K562 (cell line): ENCODE measurements around the gene GALNT12. TPM values are rescaled to one million over a fixed set of nuclear protein-coding genes. Genes with fewer than 3 reads are reported as not detected.

Experiments used
- BCL6 ChIP-seq: fragments of 250-450 bp; sonication (Bioruptor Pico); IDR thresholded peaks from 2 replicates; pipeline ENCODE4 v1.4.0; 2020
- CXXC5 ChIP-seq: fragments of 250-450 bp; sonication (Bioruptor Pico); IDR thresholded peaks from 2 replicates; pipeline ENCODE4 v1.8.0; 2022; ENCODE audit warnings: inconsistent platforms, mild to moderate bottlenecking, moderate library complexity
- DPF2 ChIP-seq: fragments of 450-650 bp; IDR thresholded peaks from 2 replicates; pipeline ENCODE4 v1.6.1; 2016
- ETV1 ChIP-seq: fragments of 450-650 bp; conservative IDR thresholded peaks from 2 replicates; pipeline ENCODE4 v1.6.1; 2016; ENCODE audit warnings: missing genetic modification characterization, control low read depth, low read depth, missing compliant biosample characterization
- GABPB2 ChIP-seq: fragments of 250-450 bp; sonication (Bioruptor Pico); conservative IDR thresholded peaks from 2 replicates; pipeline ENCODE4 v1.5.1; 2021; ENCODE audit warnings: mild to moderate bottlenecking
- HDGF ChIP-seq: fragments of 450-650 bp; IDR thresholded peaks from 2 replicates; pipeline ENCODE4 v1.6.1; 2016
- MBD2 ChIP-seq: sonication (generic); IDR thresholded peaks from 2 replicates; pipeline ENCODE4 v1.6.1; 2016; ENCODE audit warnings: low read depth, borderline replicate concordance
- MCM5 ChIP-seq: fragments of 450-650 bp; IDR thresholded peaks from 2 replicates; pipeline ENCODE4 v1.6.1; 2016; ENCODE audit warnings: low read depth
- POLR3A ChIP-seq: IDR thresholded peaks from 2 replicates; pipeline ENCODE4 v1.6.1; 2011; ENCODE audit warnings: borderline replicate concordance, mild to moderate bottlenecking, moderate library complexity; ENCODE audit not compliant: insufficient read length, insufficient read depth; ENCODE audit errors: extremely low read depth
- PPARD ChIP-seq: fragments of 250-450 bp; sonication (Bioruptor Pico); IDR thresholded peaks from 2 replicates; pipeline ENCODE4 v1.8.0; 2022; ENCODE audit warnings: inconsistent platforms, mild to moderate bottlenecking, moderate library complexity
- PYGO2 ChIP-seq: fragments of 450-650 bp; IDR thresholded peaks from 2 replicates; pipeline ENCODE4 v1.6.1; 2016; ENCODE audit warnings: mild to moderate bottlenecking, missing genetic modification characterization, moderate library complexity, missing compliant biosample characterization
- SMAD3 ChIP-seq: fragments of 450-650 bp; formaldehyde crosslinking; conservative IDR thresholded peaks from 2 replicates; pipeline ENCODE4 v1.4.0; 2020; ENCODE audit warnings: mild to moderate bottlenecking
- SMARCA4 ChIP-seq: fragments of 450-650 bp; IDR thresholded peaks from 2 replicates; pipeline ENCODE4 v1.6.1; 2016
- SMC3 ChIP-seq: conservative IDR thresholded peaks from 2 replicates; pipeline ENCODE4 v1.6.1; 2011; ENCODE audit warnings: low read depth, low read length, improper control_type of control experiment; ENCODE audit not compliant: insufficient read depth
- STAT5B ChIP-seq: fragments of 250-450 bp; sonication (Bioruptor Pico); IDR thresholded peaks from 2 replicates; pipeline ENCODE4 v1.8.0; 2021; ENCODE audit warnings: mild to moderate bottlenecking, inconsistent platforms
- TBL1XR1 ChIP-seq, 2 experiments: IDR thresholded peaks; 2 replicates each; pipeline ENCODE4 v1.6.1; 2012; ENCODE audit warnings: improper control_type of control experiment in 2 of 2, low read length in 2 of 2, mild to moderate bottlenecking in 1 of 2
- TBP ChIP-seq: optimal IDR thresholded peaks from 2 replicates; pipeline ENCODE3; 2011; ENCODE audit warnings: low read depth, low read length, improper control_type of control experiment
- U2AF2 ChIP-seq: fragments of 200-400 bp; formaldehyde crosslinking; optimal IDR thresholded peaks from 2 replicates; pipeline ENCODE3; 2017; ENCODE audit warnings: low read depth, mild to moderate bottlenecking, low read length
- XRCC5 ChIP-seq: fragments of 200-400 bp; formaldehyde crosslinking; IDR thresholded peaks from 2 replicates; pipeline ENCODE4 v1.6.1; 2017; ENCODE audit warnings: low read depth, mild to moderate bottlenecking, low read length
- ZFP1 ChIP-seq: fragments of 450-650 bp; formaldehyde crosslinking; IDR thresholded peaks from 2 replicates; pipeline ENCODE4 v1.4.0; 2020; ENCODE audit warnings: mild to moderate bottlenecking, mixed read lengths
- ZNF707 ChIP-seq: fragments of 250-450 bp; sonication (Bioruptor Pico); conservative IDR thresholded peaks from 2 replicates; pipeline ENCODE4 v1.8.0; 2022; ENCODE audit warnings: inconsistent platforms, mild to moderate bottlenecking, moderate library complexity
- ZNF79 ChIP-seq: fragments of 250-450 bp; sonication (Bioruptor Pico); IDR thresholded peaks from 2 replicates; pipeline ENCODE4 v1.4.0; 2020; ENCODE audit warnings: low read depth, mild to moderate bottlenecking, moderate library complexity
- polyA plus RNA-seq, 8 experiments: library from polyadenylated mRNA; depleted of rRNA in 4 of 8; stranded (reverse) in 5 of 8; unstranded in 3 of 8; fragments of >200 nt; fragmentation: Nextera tagmentation in 2 of 8; fragmentation: Illumina TruSeq in 1 of 8; extraction: Ambion mirVana in 2 of 8; extraction: Trizol in 1 of 8; gene quantifications; 2 replicates each; pipeline versions ENCODE4 v1.2.1 to v1.2.3, GENCODE V29; 2011 to 2014; ENCODE audit warnings: inconsistent platforms in 1 of 8, missing spikeins in 1 of 8
- total RNA-seq, 7 experiments: library from RNA; depleted of rRNA in 6 of 7; stranded (reverse); fragments of >200 nt in 6 of 7; fragmentation: Illumina TruSeq in 2 of 7; extraction: Trizol in 2 of 7; gene quantifications; 2 replicates each; pipeline versions ENCODE4 v1.2.1 to v1.2.3, GENCODE V29; 2011 to 2021; ENCODE audit warnings: low replicate concordance in 1 of 7
- TF ChIP-seq, protein P1 (sequence below): fragments of 200-800 bp; sonication (Bioruptor generic); IDR thresholded peaks from 2 replicates; pipeline ENCODE4 v1.6.1; 2017; ENCODE audit warnings: missing genetic modification characterization, missing compliant biosample characterization
- TF ChIP-seq, protein P2 (sequence below), 2 experiments: fragments of 150-350 bp in 1 of 2; IDR thresholded peaks; 2 replicates each; pipeline ENCODE4 v1.6.1; 2012 to 2016; ENCODE audit warnings: low read depth in 2 of 2, low read length in 2 of 2, mild to moderate bottlenecking in 1 of 2, moderate library complexity in 1 of 2
- TF ChIP-seq, protein P3 (sequence below), 2 experiments: fragments of 450-650 bp; IDR thresholded peaks; 2 replicates each; pipeline ENCODE4 v1.6.1; 2016

The GALNT12 gene
- total and polyA plus RNA-seq, 9 of the 15 experiments (the other 6 are each of a cell fraction or from before 2014, with no cell fraction given) = 29.7 to 82.9 (median 44.2) TPM

DNA sequence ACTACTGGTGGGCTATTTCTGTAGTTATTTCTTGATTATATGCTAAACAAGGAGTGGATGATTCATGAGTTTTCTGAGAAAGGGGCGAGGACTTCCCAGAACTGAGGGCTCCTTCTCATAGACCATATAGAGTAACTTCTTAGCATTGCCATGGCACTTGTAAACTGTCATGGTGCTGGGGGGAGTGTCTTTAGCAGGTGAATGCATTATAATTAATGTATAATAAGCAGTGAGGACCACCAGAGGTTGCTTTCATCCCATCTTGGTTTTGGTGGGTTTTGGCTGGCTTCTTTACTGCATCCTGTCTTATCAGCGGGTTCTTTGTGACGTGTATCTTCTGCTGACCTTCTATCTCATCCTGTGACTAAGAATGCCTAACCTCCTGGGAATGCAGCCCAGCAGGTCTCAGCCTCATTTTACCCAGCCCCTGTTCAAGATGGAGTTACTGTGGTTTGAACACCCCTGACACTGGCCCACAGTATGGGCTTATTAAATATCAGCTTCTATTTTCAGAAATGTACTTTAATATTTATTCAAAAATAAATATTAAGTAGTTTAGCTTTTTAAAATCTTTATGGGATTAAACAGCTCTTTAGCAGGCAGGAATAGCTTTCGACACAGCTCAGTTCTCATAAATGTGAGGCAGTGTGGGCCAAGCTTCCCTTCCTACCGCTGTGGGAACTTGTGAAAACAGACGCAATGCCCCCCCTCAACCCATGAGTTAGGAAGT is 44.4 kb downstream of the GALNT12 start (continued):
- TF ChIP-seq, protein P1, sequence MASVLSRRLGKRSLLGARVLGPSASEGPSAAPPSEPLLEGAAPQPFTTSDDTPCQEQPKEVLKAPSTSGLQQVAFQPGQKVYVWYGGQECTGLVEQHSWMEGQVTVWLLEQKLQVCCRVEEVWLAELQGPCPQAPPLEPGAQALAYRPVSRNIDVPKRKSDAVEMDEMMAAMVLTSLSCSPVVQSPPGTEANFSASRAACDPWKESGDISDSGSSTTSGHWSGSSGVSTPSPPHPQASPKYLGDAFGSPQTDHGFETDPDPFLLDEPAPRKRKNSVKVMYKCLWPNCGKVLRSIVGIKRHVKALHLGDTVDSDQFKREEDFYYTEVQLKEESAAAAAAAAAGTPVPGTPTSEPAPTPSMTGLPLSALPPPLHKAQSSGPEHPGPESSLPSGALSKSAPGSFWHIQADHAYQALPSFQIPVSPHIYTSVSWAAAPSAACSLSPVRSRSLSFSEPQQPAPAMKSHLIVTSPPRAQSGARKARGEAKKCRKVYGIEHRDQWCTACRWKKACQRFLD (CRISPR knock-in tag) = peak; percentile 99
- TF ChIP-seq HDGF = no peak
- TF ChIP-seq POLR3A = no peak
- TF ChIP-seq SMARCA4 = peak; percentile 82
- TF ChIP-seq TBP = no peak
- peak; percentile 75 for TF ChIP-seq PPARD (CRISPR knock-in tag)
- TF ChIP-seq DPF2 = peak; percentile 90
- no peak for TF ChIP-seq GABPB2 (CRISPR knock-in tag)
- peak; percentile 95 for TF ChIP-seq BCL6 (CRISPR knock-in tag)
- no peak for TF ChIP-seq MBD2
- TF ChIP-seq ETV1 (tag) = peak; percentile 84; the same call in 1 of the 2 replicates
- peak; percentile 70; the same call in 1 of the 2 replicates for TF ChIP-seq ZNF707
- no peak for TF ChIP-seq U2AF2
- TF ChIP-seq PYGO2 (tag) = peak; percentile 91
- TF ChIP-seq, protein P2, sequence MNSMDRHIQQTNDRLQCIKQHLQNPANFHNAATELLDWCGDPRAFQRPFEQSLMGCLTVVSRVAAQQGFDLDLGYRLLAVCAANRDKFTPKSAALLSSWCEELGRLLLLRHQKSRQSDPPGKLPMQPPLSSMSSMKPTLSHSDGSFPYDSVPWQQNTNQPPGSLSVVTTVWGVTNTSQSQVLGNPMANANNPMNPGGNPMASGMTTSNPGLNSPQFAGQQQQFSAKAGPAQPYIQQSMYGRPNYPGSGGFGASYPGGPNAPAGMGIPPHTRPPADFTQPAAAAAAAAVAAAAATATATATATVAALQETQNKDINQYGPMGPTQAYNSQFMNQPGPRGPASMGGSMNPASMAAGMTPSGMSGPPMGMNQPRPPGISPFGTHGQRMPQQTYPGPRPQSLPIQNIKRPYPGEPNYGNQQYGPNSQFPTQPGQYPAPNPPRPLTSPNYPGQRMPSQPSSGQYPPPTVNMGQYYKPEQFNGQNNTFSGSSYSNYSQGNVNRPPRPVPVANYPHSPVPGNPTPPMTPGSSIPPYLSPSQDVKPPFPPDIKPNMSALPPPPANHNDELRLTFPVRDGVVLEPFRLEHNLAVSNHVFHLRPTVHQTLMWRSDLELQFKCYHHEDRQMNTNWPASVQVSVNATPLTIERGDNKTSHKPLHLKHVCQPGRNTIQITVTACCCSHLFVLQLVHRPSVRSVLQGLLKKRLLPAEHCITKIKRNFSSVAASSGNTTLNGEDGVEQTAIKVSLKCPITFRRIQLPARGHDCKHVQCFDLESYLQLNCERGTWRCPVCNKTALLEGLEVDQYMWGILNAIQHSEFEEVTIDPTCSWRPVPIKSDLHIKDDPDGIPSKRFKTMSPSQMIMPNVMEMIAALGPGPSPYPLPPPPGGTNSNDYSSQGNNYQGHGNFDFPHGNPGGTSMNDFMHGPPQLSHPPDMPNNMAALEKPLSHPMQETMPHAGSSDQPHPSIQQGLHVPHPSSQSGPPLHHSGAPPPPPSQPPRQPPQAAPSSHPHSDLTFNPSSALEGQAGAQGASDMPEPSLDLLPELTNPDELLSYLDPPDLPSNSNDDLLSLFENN (IDR thresholded peaks at IDR 0.05; ENCODE audit: low read depth in 2 of 2, low read length in 2 of 2) = no peak
- no peak for TF ChIP-seq XRCC5
- no peak for TF ChIP-seq TBL1XR1 (IDR thresholded peaks at IDR 0.05; ENCODE audit: low read length in 2 of 2)
- peak; percentile 98 for TF ChIP-seq SMAD3
- TF ChIP-seq, protein P3, sequence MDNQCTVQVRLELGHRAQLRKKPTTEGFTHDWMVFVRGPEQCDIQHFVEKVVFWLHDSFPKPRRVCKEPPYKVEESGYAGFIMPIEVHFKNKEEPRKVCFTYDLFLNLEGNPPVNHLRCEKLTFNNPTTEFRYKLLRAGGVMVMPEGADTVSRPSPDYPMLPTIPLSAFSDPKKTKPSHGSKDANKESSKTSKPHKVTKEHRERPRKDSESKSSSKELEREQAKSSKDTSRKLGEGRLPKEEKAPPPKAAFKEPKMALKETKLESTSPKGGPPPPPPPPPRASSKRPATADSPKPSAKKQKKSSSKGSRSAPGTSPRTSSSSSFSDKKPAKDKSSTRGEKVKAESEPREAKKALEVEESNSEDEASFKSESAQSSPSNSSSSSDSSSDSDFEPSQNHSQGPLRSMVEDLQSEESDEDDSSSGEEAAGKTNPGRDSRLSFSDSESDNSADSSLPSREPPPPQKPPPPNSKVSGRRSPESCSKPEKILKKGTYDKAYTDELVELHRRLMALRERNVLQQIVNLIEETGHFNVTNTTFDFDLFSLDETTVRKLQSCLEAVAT (IDR thresholded peaks at IDR 0.05) = no peak
- peak; percentile 94 for TF ChIP-seq ZNF79
- no peak for TF ChIP-seq SMC3
- no peak for TF ChIP-seq MCM5
- peak; percentile 90 for TF ChIP-seq STAT5B (CRISPR knock-in tag)
- peak; percentile 97 for TF ChIP-seq CXXC5 (CRISPR knock-in tag)
- peak; percentile 90 for TF ChIP-seq ZFP1 (CRISPR knock-in tag)
